Endothelial cell of umbilical vein (primary cell): ENCODE measurements around the gene DAB2. TPM values are rescaled to one million over a fixed set of nuclear protein-coding genes. Genes with fewer than 3 reads are reported as not detected.

ENCODE experiments used
- BruUV-seq: library from RNA; stranded (reverse); fragments of 400-500 nt; replicated peaks from 2 replicates; lab custom pipeline; 2021; lab: Mats Ljungman, UMichigan
- CTCF ChIA-PET: fragments of 300-600, 350-600 bp; sonication (Branson Sonifier 250); formaldehyde crosslinking; loops from one replicate; lab custom pipeline; 2021; ENCODE audit warnings: antibody characterized with exemption, inconsistent platforms; lab: Charles Lee
- POLR2A ChIA-PET: fragments of 300-600, 350-600 bp; sonication (Branson Sonifier 250); formaldehyde crosslinking; loops from one replicate; lab custom pipeline; 2021; ENCODE audit warnings: antibody characterized with exemption, inconsistent platforms; lab: Charles Lee
- DNase-seq: peaks from one replicate; pipeline ENCODE4 v3.0.0-alpha.2; 2011; ENCODE audit warnings: low read depth, low spot score
- FAIRE-seq: peaks from 2 replicates; lab custom pipeline; 2011; peaks lifted over from hg19 to GRCh38; lab: Jason Lieb, UNC
- H2AFZ ChIP-seq: 2 replicates; pipeline ENCODE4 v1.6.0; 2012; ENCODE audit warnings: low read depth, low read length, control low read depth, inconsistent platforms
- H3K27ac ChIP-seq: 2 replicates; pipeline ENCODE4 v1.5.1; 2011; ENCODE audit warnings: low read depth, mild to moderate bottlenecking, control low read depth, low read length, moderate library complexity; ENCODE audit not compliant: insufficient read depth
- H3K27me3 ChIP-seq, 2 experiments: 2 replicates each; pipeline versions ENCODE4 v1.6.0 to v1.6.1; 2011; ENCODE audit warnings: low read length in 2 of 2, mixed read lengths in 1 of 2; ENCODE audit not compliant: control insufficient read depth in 2 of 2, insufficient read depth in 2 of 2
- H3K36me3 ChIP-seq, 2 experiments: 2 replicates in 1 of 2; 3 replicates in 1 of 2; pipeline ENCODE4 v1.5.1; 2011; ENCODE audit warnings: low read length in 2 of 2, mild to moderate bottlenecking in 1 of 2, moderate library complexity in 1 of 2; ENCODE audit not compliant: control insufficient read depth in 2 of 2, insufficient read depth in 2 of 2; ENCODE audit errors: extremely low read depth in 1 of 2
- H3K4me1 ChIP-seq: 3 replicates; pipeline ENCODE4 v1.5.1; 2011; ENCODE audit warnings: mild to moderate bottlenecking, low read length; ENCODE audit not compliant: control insufficient read depth, insufficient read depth; ENCODE audit errors: extremely low read depth
- H3K4me2 ChIP-seq: 2 replicates; pipeline ENCODE4 v1.6.1; 2011; ENCODE audit warnings: low read length, control low read depth, mixed read lengths; ENCODE audit not compliant: insufficient read depth
- H3K4me3 ChIP-seq, 3 experiments: fragments of 200-600 bp in 1 of 3; sonication (generic), shearing (Covaris generic) in 1 of 3; replicated peaks in 1 of 3; 2 replicates each; pipeline ENCODE4 v1.5.1; 2011 to 2016; ENCODE audit warnings: control low read depth in 3 of 3, low read length in 3 of 3, mild to moderate bottlenecking in 2 of 3, inconsistent platforms in 1 of 3, low read depth in 1 of 3, moderate library complexity in 1 of 3; ENCODE audit not compliant: insufficient read depth in 1 of 3
- H3K79me2 ChIP-seq: 2 replicates; pipeline ENCODE4 v1.6.0; 2012; ENCODE audit warnings: low read length, inconsistent platforms; ENCODE audit not compliant: control insufficient read depth, insufficient read depth
- H3K9ac ChIP-seq: replicated peaks from 2 replicates; pipeline ENCODE3; 2011; ENCODE audit warnings: low read length, control low read depth; ENCODE audit not compliant: insufficient read depth; ENCODE audit errors: extremely low read depth
- H3K9me1 ChIP-seq: replicated peaks from 3 replicates; pipeline ENCODE4 v1.6.0; 2011; ENCODE audit warnings: mild to moderate bottlenecking, low read length; ENCODE audit not compliant: control insufficient read depth, insufficient read depth; ENCODE audit errors: extremely low read depth
- H3K9me3 ChIP-seq: replicated peaks from 2 replicates; pipeline ENCODE4 v1.5.1; 2012; ENCODE audit warnings: low read length, inconsistent platforms; ENCODE audit not compliant: control insufficient read depth, insufficient read depth
- H4K20me1 ChIP-seq: replicated peaks from 2 replicates; pipeline ENCODE3; 2011; ENCODE audit warnings: mild to moderate bottlenecking, low read length; ENCODE audit not compliant: control insufficient read depth, insufficient read depth; ENCODE audit errors: extremely low read depth
- EZH2 ChIP-seq: IDR thresholded peaks from 2 replicates; pipeline ENCODE4 v1.6.1; 2012; ENCODE audit warnings: borderline replicate concordance, low read depth, mild to moderate bottlenecking, moderate library complexity, low read length, inconsistent platforms; ENCODE audit not compliant: severe bottlenecking
- FOS ChIP-seq: IDR thresholded peaks from 2 replicates; pipeline ENCODE4 v1.6.1; 2011; ENCODE audit warnings: mild to moderate bottlenecking, low read length, moderate library complexity, borderline replicate concordance; ENCODE audit not compliant: insufficient read depth
- GATA2 ChIP-seq: IDR thresholded peaks from 2 replicates; pipeline ENCODE4 v1.7.0; 2011; ENCODE audit warnings: low read depth, mild to moderate bottlenecking, moderate library complexity, mixed read lengths, low read length; ENCODE audit not compliant: insufficient read length, insufficient read depth
- JUN ChIP-seq: IDR thresholded peaks from 2 replicates; pipeline ENCODE4 v1.6.1; 2011; ENCODE audit warnings: borderline replicate concordance, low read depth; ENCODE audit not compliant: insufficient read length, insufficient read depth
- MAX ChIP-seq: IDR thresholded peaks from 2 replicates; pipeline ENCODE4 v1.6.1; 2011; ENCODE audit not compliant: insufficient read depth, insufficient read length
- MYC ChIP-seq: IDR thresholded peaks from one replicate; pipeline ENCODE4 v1.6.1; 2011; ENCODE audit warnings: mild to moderate bottlenecking, low read depth, low read length
- dilution Hi-C: fragments of 300-500 bp; cut with MboI; formaldehyde crosslinking; loops from one replicate; pipeline ENCODE4 v1.15.0; 2019; ENCODE audit warnings: low sequenced_read_pairs; ENCODE audit not compliant: extremely low pct_ligation_motif_present
- intact Hi-C: fragments of 100-400 bp; cut with micrococcal nuclease; formaldehyde crosslinking; loops from one replicate; pipeline ENCODE4 v1.10.0; 2022
- polyA plus RNA-seq, 4 experiments: library from polyadenylated mRNA; depleted of rRNA in 3 of 4; stranded (reverse) in 3 of 4; unstranded in 1 of 4; fragments of >200 nt; gene quantifications; 2 replicates each; pipeline versions ENCODE4 v1.2.1 to v1.2.3, GENCODE V29; 2011 to 2012; ENCODE audit warnings: missing spikeins in 1 of 4
- total RNA-seq: library from RNA; stranded (reverse); gene quantifications from 2 replicates; pipeline ENCODE4 v1.2.3, GENCODE V29; 2021

The DAB2 gene
- total and polyA plus RNA-seq, 2 donors (not counting 3 experiments of a cell fraction or from before 2014, with no cell fraction given) = 168 to 283 TPM

GRCh38 chr5:39469777-39470415 lies 45.1 kb upstream of the DAB2 start:
- dilution Hi-C loops = no loop called here

GRCh38 chr5:39469176-39469575 lies 44.4 kb upstream of the DAB2 start:
- Histone ChIP-seq H3K36me3 (no peaks in the 10 kb centered on the region), H3K9ac (no peak overlapping the region), H3K4me1 (peaks cover 15% of the 10 kb centered on the region), H3K79me2 (no peaks in the 10 kb centered on the region), H2AFZ (no peak overlapping the region), H3K27me3 (no peaks in the 10 kb centered on the region), H3K4me2 (no peak overlapping the region), H3K9me3 (no peaks in the 10 kb centered on the region), H3K9me1 (no peaks in the 10 kb centered on the region), H4K20me1 (no peaks in the 10 kb centered on the region), H3K4me3 (no peak overlapping the region), H3K27ac (no peak overlapping the region)
- TF ChIP-seq EZH2 = no peak
- TF ChIP-seq JUN = no peak
- TF ChIP-seq MAX = no peak
- no peak for TF ChIP-seq GATA2
- FAIRE-seq = no peak
- intact Hi-C loops = no loop called here
- BruUV-seq = no TSS peak
- no peak for DNase-seq
- CTCF ChIA-PET = no interaction called here
- dilution Hi-C loops = no loop called here
- POLR2A ChIA-PET = no interaction called here

More at GRCh38 chr5:39469777-39470415, 45.1 kb upstream of the DAB2 start:
- POLR2A ChIA-PET = no interaction called here
- no peaks in the 10 kb centered on the region for H4K20me1 ChIP-seq
- intact Hi-C loops = no loop called here
- CTCF ChIA-PET = no interaction called here
- H3K9ac ChIP-seq = no peak overlapping the region
- DNase-seq = no peak
- H3K36me3 ChIP-seq = no peaks in the 10 kb centered on the region
- H3K4me1 ChIP-seq = peaks cover 15% of the 10 kb centered on the region
- no peak overlapping the region for H3K4me2 ChIP-seq
- no peak overlapping the region for H2AFZ ChIP-seq
- H3K27ac ChIP-seq = no peak overlapping the region
- no peaks in the 10 kb centered on the region for H3K27me3 ChIP-seq
- H3K9me1 ChIP-seq = no peaks in the 10 kb centered on the region
- no peaks in the 10 kb centered on the region for H3K79me2 ChIP-seq
- TF ChIP-seq MYC (no peak), FOS (peak; percentile 39)
- H3K9me3 ChIP-seq = no peaks in the 10 kb centered on the region
- FAIRE-seq = no peak
- no peak overlapping the region for H3K4me3 ChIP-seq
- BruUV-seq = no TSS peak
